Duodenal mucosa (tissue), 2 donors: Measurements from ENCODE around the gene PDZD2.

ENCODE experiments used
- H3K27ac ChIP-seq: one replicate; pipeline ENCODE4 v1.7.0; 2013; ENCODE audit warnings: low read depth, low read length
- H3K27me3 ChIP-seq, 2 donors: one replicate each; pipeline ENCODE4 v1.7.0; 2013; ENCODE audit warnings: low read length in 2 of 2, control low read depth in 1 of 2; ENCODE audit not compliant: insufficient read depth in 2 of 2, control insufficient read depth in 1 of 2
- H3K36me3 ChIP-seq, 2 donors: one replicate each; pipeline ENCODE4 v1.7.0; 2013; ENCODE audit warnings: low read length in 2 of 2, control low read depth in 1 of 2; ENCODE audit not compliant: insufficient read depth in 2 of 2, control insufficient read depth in 1 of 2
- H3K4me1 ChIP-seq, 2 donors: one replicate each; pipeline ENCODE4 v1.7.0; 2013; ENCODE audit warnings: low read length in 2 of 2, control low read depth in 1 of 2; ENCODE audit not compliant: insufficient read depth in 2 of 2, control insufficient read depth in 1 of 2
- H3K4me3 ChIP-seq, 2 donors: one replicate each; pipeline ENCODE4 v1.7.0; 2013; ENCODE audit warnings: low read length in 2 of 2, low read depth in 1 of 2
- H3K9ac ChIP-seq, 2 donors: one replicate each; pipeline ENCODE4 v1.7.0; 2013; ENCODE audit warnings: low read length in 2 of 2, low read depth in 1 of 2
- H3K9me3 ChIP-seq, 2 donors: one replicate each; pipeline ENCODE4 v1.7.0; 2013; ENCODE audit warnings: low read length in 2 of 2, control low read depth in 1 of 2; ENCODE audit not compliant: control insufficient read depth in 1 of 2

PDZD2 gene

DNA sequence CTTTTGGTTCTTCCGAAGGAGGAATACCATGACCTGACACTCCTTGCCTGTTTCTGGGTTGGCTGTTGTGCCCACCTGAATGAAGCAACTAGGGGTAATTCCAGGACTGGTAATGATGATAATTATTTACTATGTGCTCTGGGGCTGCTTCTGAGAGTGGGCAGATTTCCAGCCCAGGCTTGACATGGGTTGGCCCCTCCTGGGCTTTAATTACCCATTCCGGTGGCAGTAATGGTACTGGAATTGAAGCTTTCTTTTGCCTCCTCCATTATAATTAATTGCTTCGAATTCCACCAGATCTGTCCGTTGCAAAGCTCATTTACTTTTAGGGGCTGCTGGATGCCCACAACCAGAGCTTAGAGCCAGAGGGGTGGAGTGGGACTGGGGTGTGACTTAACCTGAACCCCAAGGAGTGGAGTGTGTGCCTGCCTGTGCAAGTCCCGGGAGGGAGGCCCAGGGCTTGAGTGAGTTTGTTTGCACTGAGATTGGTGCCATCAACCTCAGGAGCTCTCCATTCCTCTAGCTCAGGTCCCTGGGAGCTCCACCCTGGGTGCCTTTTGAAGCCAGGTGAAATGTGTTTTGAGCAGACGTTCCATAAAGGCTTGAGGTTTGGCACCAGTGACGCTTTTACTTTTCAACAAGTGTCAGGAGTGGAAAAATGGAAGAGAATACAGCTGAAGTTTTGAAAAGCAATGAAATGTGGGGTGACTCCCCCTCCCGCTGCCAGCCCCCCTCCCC lies 214.6 kb downstream of the PDZD2 start:
- no peaks in the 10 kb centered on the region for H3K36me3 ChIP-seq
- H3K9ac ChIP-seq = no peak overlapping the region
- H3K4me3 ChIP-seq = no peak overlapping the region
- H3K9me3 ChIP-seq = no peaks in the 10 kb centered on the region
- peaks cover 27 to 29% of the 10 kb centered on the region in 2 donors for H3K27me3 ChIP-seq
- no peak overlapping the region for H3K27ac ChIP-seq
- peaks cover 5% of the 10 kb centered on the region in 2 donors for H3K4me1 ChIP-seq

DNA sequence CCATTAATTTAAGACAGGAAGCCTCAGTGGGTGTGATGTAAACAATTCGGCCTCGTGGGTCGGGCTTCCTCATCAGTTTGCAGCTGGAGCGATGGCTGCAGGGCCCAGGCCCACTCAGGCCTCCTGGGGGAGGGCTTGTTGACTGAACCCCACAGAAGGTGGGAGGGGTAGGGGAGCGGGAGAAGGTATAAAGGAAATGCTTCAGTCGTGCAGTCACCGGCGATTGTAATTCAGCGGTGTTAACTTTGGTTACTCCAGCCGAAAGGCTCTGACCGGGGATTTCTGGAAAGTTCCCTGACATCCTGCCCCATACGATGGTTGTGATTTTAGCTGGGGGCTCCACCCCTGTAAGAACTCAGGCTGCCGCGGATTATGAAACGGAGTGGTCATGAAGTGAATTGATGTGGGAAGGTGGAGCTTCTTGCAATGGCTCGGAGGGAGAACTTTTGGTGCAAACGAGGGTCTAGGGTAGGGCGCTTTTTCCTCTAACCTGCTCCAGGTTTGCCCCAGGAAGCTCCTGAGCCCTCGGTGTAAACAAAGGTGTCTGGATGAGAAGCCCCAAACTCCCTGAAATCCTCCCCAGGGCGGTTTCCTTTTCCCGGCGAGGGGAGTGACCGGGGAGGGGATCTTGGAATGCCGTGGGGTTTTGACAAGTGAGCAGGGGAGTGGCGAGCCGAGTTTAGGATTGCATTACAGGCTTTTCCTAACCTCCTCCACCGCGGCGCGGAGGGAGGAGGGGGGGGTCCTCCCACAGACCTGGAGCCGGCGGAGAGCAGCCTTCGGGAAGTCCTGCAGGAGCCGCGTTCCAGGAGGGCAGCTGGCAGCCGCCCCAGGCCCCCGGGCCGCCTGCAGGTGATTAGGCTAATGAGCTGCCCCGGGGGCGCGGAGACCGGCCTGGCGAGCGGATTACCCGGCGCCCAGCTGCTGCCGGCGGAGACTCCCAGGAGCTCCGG lies 215.5 kb downstream of the PDZD2 start:
- Histone ChIP-seq H3K4me1 (peaks cover 5% of the 10 kb centered on the region in 2 donors), H3K27me3 (peaks cover 27 to 29% of the 10 kb centered on the region in 2 donors), H3K27ac (no peak overlapping the region), H3K36me3 (no peaks in the 10 kb centered on the region), H3K9ac (peak overlapping the region in 1 of 2 donors; percentile 10), H3K4me3 (peak overlapping the region; percentile 54 to 55), H3K9me3 (peaks cover 6% of the 10 kb centered on the region in 2 donors)

DNA sequence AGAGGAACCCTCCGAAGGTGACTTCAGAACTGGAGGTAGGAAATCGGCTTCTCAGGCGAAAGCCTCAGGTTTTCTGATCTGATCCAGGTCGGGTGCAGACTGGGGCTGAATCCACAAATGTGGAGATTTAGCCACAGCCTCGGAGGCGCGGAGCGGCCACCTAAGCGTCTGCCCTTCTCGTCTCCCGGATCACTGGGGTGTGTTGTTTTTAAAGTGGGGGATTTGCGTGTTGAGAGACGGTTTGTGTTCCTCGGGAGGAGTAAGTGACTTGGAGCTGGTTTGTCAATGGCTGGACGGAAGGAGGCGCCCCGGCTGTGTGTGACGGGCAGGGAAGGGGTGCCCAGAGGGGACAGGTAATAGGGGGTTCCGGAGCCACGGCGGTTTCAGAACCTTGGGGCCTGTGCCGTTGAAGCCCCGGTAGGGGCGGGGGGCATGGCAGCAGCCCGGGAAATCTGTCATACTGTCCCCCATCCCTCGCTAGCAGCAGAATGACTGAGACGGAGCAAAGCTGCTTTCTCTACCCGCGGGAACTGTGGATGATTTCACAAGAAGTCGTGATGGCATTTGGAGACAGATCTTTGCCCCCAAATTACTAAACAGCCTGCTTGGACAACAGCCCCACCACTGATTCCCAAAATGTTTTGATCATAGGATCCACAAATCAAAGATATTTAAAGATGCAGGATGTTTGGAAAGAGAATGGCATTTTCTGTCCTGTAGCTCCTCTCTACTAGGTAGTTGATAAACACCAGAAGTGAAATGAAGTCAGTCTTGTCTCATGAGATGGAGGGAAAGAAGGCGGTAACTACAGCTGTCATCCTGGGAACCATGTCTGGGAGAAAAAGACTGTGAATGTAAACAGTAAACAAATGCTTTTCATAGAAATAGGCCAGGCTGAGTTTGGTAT lies 216.5 kb downstream of the PDZD2 start:
- peak overlapping the region in 1 of 2 donors; percentile 10 for H3K9ac ChIP-seq
- H3K27ac ChIP-seq = no peak overlapping the region

DNA sequence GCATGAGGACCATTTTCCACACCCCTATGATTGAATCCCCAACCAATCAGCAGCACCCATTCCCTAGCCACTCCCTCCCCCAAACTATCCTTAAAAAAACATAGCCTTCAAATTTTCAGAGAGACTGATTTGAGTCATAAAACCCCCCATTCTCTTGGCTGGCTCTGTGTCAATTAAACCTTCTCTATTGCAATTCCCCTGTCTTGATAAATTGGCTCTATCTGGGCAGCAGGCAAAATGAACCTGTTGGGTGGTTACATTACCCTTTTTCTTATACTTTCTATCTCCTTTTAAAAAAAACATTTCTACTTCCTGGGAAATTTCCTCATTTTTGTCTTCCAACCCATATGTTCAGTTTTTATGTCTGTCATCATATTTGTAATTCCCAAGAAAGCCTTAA lies 220.2 kb downstream of the PDZD2 start:
- Histone ChIP-seq H3K4me3 (no peak overlapping the region), H3K36me3 (no peaks in the 10 kb centered on the region), H3K4me1 (peaks cover 0 to 3% of the 10 kb centered on the region in 2 donors), H3K27ac (no peak overlapping the region), H3K9ac (no peak overlapping the region), H3K27me3 (peaks cover 20 to 23% of the 10 kb centered on the region in 2 donors), H3K9me3 (peaks cover 13 to 15% of the 10 kb centered on the region in 2 donors)

More for the DNA sequence above, 216.5 kb downstream of the PDZD2 start:
- peaks cover 27 to 29% of the 10 kb centered on the region in 2 donors for H3K27me3 ChIP-seq
- H3K36me3 ChIP-seq = no peaks in the 10 kb centered on the region
- H3K9me3 ChIP-seq = peaks cover 12 to 15% of the 10 kb centered on the region in 2 donors
- H3K4me3 ChIP-seq = peak overlapping the region; percentile 54 to 55
- peaks cover 5% of the 10 kb centered on the region in 2 donors for H3K4me1 ChIP-seq

DNA sequence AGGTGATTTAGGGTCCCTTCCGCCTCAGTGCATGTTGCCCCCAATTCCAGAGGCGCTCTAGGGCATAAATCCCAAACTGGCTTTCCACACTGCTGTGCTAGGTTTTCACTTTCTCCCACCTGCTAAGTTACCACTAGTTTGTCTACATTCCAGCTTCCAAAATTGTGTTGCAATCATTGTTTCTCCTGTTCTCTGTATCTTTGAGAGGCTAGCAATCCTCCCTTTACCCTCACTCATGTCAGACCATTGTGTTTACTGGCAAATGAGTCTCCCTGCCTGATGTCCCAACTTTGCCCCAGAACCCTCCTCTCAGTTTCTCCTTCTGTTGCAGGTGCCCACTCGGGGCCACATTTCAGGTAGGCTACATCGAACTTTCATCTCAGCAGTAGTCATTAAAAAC lies 221.3 kb downstream of the PDZD2 start:
- Histone ChIP-seq H3K36me3 (no peaks in the 10 kb centered on the region), H3K9ac (no peak overlapping the region), H3K4me3 (no peak overlapping the region), H3K27ac (no peak overlapping the region), H3K9me3 (peaks cover 13 to 15% of the 10 kb centered on the region in 2 donors), H3K4me1 (no peaks in the 10 kb centered on the region), H3K27me3 (peaks cover 8 to 11% of the 10 kb centered on the region in 2 donors)

DNA sequence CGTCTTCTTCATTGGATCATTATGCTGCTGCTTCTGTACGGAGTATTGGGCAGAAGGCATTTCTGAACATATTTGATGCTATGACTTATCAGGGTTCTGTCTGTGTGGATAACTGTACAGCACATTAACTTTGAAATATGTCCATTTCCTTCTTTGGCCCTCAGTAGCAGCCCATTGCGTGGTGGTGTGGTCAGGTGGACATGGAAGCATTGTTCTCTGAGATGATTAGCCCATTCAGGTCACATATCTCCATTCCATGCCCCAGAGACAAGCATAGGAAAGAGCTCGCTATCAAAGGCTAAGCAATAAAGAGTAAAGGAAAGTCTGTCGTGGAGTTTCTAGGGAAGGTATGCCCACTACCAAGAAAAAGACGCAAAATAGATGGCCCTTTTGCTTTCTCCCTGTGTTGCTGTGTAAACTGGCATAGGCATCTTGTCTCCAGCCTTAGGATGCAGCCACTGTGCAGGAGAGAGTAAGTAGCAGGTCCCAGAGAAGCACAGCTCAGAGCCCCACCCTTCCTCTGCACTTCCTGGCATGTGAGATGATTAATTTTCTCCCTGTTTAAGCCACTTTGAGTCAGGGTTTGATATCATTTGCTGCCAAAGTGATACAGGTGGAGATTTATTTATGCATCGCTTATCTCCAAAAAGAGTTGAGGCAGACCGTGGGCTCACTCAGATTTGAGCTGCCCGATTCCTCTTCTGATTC lies 221.9 kb downstream of the PDZD2 start:
- Histone ChIP-seq H3K9me3 (peaks cover 13 to 15% of the 10 kb centered on the region in 2 donors), H3K27ac (no peak overlapping the region), H3K4me1 (no peaks in the 10 kb centered on the region), H3K4me3 (no peak overlapping the region), H3K36me3 (no peaks in the 10 kb centered on the region), H3K27me3 (peaks cover 2 to 6% of the 10 kb centered on the region in 2 donors), H3K9ac (no peak overlapping the region)

DNA sequence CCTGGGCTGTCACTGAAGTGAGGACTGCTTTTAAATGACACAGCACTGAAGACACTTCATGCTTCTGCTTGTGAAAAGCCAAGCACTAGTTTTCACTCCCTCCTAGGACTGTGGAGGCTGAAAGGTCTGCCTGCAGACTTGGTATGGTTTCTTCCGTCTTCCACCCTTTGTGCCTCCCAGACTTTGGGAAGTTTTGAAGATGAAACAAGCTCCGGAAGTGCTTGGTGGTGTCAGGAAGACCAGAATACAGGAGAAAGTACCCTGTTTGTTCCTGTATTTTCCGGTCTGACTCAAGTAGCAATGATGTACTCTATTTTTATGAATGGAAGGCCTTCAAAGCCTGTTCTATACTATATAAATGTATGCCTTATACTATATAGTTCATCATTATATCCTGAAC lies 222.7 kb downstream of the PDZD2 start:
- Histone ChIP-seq H3K9me3 (peaks cover 13 to 15% of the 10 kb centered on the region in 2 donors), H3K27ac (no peak overlapping the region), H3K27me3 (no peaks in the 10 kb centered on the region), H3K9ac (no peak overlapping the region), H3K4me1 (no peaks in the 10 kb centered on the region), H3K36me3 (no peaks in the 10 kb centered on the region), H3K4me3 (no peak overlapping the region)

DNA sequence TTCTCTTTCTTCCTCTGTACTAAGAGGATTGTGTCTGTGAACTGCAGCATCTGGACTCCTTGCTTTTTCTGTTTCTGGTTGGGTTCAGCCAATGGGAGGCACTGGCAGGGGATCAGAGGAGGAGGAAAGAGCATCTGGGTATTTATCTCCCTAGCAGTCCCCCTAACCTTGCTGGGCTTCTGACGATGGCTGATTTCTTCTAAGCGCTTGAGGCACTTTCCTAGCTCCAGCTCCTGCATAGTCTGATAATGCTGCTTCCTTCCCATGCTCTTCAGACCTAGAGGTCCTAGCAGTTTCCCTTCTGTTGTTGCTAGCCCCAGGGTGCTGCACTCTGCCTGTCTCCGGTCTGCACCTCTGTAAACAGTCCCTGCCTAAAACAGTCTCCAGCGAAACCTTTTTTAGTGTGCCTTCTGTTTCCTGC lies 225.1 kb downstream of the PDZD2 start:
- Histone ChIP-seq H3K27ac (no peak overlapping the region), H3K9ac (no peak overlapping the region), H3K9me3 (peaks cover 11 to 13% of the 10 kb centered on the region in 2 donors), H3K27me3 (no peaks in the 10 kb centered on the region), H3K4me1 (no peaks in the 10 kb centered on the region), H3K4me3 (no peak overlapping the region), H3K36me3 (no peaks in the 10 kb centered on the region)

DNA sequence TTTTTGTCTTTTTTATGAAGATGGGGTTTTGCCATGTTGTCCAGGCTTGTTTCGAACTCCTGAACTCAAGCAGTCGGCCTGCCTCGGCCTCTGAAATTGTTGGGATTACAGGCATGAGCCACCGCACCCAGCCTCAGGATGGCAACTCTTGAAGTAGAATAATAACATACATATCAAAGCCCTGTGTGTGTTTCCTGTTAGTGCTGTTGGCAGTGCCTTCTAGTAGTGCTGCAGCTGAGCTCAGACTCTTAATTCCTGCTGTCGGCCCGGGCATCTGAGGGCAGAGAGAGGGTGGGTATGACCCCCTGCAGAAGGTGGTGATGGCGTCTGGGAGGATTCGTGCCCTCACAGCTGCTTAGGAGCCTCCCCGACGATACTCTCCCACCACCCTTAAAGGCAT lies 227.2 kb downstream of the PDZD2 start:
- Histone ChIP-seq H3K9me3 (no peaks in the 10 kb centered on the region), H3K4me1 (no peaks in the 10 kb centered on the region), H3K27ac (no peak overlapping the region), H3K36me3 (no peaks in the 10 kb centered on the region), H3K9ac (no peak overlapping the region), H3K27me3 (no peaks in the 10 kb centered on the region), H3K4me3 (no peak overlapping the region)
